Measurements from ENCODE around the gene MYO1E.
"Not testable (repeated sequence)": the region's sequence is repeated elsewhere in the genome, so short reads cannot be mapped to it uniquely, and the experiment has no call there.

Gene MYO1E

DNA sequence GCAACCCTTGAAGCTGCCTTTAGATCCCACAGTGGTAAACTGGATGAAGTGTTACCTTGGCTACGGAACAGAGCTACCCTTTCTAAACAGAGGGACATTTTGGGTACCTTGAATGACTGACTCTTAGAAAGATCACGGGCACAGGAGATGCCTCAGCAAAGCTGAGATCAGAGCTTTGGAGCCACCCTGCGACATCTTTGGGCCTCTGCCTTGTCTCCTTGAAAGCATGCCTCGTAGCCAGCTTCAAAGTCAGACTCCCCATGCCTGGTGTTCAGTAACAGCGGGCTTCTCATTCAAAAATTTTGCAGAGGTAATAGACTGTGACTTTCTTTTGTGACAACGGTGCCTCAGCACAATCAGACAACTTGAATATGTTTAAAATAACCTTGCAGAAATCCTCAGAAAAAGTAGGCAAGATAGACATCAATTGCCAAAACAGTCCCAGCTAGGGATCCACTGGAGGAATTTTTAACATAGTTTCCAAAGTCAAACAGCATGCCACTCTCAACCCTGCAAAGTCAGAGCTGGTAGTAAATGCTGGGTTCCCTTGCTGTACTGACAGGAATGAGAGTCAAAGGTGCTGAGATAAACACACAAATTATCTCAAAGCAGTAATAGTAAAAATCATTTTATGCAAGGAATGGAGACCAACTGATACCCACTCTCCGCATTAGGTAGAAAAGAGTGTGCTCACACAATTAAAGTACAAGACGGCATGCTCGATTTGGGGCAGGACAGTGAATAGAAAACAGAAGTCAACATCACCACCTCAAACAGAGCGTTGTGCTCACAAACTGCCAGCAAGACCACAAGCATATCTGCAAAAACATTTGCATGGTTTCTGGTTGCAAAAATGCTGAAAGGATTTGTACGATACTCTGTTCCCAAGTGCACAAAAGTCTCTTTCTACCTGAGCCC is 82.1 kb downstream of the MYO1E start:
- DNase-seq = no peak

DNA sequence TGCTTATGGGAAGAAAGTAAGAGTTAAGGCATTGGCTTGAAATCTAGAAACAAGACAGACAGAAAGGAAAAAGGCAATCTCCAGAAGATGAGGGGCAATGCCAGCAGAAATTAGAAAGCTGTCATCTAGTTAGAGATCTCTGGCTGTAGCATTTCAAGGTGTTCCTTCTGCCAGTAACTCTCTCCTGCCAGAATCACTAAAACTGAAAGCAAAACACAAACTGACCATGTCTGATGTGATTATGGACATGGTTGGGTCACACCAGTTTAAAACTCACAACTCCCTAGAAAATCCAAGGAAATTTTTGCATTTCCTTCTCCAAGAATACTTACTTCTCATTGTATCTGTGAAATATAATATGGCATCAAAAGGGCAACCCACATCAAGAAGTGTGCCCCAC is 83.1 kb downstream of the MYO1E start:
- no peak for DNase-seq

DNA sequence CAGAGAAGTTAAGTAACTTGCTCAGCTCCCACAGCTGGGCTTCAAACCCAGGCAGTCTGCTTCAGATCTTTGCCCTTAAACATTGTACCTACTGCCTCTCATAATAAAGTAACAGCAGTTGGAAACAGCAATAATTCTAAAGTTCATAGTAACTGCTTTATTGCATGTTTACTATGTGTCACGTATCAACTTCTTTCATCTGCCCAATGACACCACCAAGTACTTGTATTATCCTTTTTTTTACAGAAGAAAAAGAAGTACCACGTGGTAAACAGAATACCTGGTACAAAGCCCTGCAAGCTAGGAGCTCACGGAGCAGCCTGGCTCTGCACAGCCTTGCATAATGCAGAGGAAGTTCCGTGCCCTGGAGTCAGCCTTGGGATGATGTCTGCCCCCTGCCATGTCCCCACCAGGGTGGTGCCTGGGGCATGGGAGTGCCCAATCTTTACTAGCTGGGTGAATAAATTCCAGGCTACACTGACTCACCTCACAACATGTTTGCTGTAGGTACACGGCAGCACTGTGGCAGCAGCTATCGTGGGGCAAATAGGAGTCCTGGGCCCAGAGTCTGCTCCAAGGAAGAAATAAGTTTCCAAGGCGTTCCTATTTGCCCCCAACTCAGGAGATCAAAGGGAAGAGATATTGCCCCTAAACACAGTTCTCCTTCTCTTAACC is 88.8 kb downstream of the MYO1E start:
- no peak for DNase-seq

DNA sequence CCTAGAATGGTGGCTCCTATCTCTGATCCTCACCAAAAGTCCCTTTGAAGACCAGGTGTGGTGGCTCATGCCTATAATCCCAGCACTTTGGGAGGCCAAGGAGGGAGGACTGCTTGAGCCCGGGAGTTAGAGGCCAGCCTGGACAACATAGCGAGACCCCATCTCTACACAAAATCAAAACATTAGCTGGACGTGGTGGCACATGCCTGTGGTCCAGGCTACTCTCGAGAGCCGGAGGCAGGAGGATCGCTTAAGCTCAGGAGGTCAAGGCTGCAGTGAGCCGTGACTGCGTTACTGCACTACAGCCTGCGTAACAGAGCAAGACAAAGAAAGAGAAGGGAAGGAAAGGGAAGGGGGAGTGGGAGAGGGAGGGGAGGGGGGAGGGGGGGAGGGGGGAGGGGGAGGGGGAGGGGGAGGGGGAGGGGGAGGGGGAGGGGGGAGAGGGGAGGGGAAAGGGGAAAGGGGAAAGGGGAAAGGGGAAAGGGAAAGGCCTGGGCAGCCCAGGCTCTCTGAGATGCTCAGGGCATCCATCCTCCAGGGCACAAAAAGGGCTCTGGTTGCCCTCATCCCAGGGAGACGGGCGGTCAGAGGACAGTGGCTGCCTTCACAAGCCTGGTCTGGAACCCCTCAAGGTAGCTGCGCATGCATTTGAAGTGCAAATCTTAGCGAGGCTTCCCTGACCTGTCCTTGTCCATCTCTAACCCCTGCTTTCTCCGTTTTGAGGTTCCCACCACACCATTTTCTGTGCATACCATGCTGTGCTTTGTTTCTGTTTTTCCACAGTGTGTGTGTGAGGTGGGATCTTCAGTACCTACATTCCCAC is 89.9 kb downstream of the MYO1E start:
- no peak for DNase-seq

DNA sequence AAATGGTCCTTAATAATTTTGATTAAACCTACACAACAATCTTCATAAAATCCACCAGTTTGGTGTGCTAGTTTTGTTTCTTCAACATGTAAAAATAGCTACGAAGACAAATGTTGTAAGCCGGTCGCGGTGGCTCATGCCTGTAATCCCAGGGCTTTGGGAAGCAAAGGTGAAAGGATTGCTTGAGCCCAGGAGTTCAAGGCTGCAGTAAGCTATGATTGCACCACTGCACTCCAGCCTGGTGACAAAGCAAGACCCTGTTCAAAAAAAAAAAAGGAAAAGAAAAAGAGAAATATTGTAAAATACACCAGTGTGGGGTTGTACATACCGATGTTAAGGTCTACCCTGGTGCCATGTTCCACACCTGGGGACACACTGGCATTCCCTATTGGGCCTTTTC is 91.0 kb downstream of the MYO1E start:
- DNase-seq = no peak

DNA sequence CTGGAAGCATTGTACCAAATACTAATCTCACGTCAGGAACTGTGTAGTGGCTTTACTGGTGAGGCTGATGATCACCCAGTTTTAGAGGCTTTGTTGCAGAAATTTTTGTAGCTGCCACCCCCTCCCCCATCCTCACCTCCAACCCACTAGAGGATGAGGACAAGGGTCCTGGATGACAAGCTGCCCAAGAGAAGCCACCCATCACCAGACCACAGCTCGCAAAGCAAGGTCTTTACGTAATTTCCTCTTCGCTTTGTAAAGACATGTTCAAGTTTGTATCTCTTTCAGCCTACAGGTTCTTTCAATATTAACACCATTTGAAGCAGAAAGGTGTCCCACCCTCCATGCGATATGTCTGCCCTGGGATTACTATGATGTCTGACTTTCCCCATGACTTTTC is 91.8 kb downstream of the MYO1E start:
- DNase-seq = no peak

DNA sequence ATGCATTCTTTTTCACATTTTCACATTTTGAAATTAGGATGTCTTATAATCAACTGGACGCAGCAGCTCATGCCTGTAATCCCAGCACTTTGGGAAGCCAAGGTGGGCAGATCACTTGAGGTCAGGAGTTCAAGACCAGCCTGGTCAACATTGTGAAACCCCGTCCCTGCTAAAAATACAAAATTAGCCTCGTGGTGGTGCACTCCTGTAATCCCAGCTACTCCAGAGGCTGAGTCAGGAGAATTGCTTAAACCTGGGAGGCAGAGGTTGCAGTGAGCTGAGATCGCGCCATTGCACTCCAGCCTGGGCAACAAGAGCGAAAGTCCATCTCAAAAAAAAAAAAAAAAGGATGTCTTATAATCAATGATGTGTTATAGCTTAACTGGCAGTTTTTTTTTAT is 92.4 kb downstream of the MYO1E start:
- DNase-seq = not testable (repeated sequence)

DNA sequence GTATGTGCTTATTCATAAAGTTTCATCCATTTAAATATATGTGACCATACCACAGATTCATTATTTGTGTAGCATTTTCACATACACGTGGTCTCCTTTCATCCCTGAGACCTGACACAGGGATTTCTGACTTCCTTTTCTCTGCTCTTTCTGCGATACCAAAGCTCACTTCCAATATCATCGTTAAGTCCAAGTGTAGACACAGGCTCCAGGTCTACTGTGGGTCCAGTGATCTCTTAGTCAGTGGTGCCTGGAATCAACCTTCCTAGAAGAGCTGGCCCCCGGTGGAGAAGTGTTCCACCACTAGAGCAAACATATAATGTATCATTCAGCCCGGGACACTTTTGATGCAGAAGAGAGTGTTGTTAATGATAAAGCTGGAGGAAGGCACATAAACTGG is 93.6 kb downstream of the MYO1E start:
- no peak for DNase-seq

DNA sequence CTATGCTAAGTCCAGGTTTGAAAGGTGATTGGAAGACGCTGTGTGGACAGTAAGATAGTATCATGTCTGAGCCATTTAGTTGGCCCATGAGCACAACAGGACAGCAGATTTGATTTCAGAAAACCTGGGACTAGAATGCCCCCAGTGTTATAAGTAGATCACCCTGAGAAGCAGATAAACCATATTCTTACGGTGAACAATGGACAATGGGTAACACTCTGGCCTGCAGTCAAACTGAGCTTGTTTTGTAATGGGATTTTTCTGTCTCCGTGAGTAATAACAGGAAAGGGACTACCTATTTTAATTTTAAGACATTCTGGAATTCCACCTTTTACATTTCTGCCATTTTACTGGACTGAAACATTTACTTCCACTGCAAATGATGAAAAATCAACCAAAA is 94.6 kb downstream of the MYO1E start:
- DNase-seq = no peak

DNA sequence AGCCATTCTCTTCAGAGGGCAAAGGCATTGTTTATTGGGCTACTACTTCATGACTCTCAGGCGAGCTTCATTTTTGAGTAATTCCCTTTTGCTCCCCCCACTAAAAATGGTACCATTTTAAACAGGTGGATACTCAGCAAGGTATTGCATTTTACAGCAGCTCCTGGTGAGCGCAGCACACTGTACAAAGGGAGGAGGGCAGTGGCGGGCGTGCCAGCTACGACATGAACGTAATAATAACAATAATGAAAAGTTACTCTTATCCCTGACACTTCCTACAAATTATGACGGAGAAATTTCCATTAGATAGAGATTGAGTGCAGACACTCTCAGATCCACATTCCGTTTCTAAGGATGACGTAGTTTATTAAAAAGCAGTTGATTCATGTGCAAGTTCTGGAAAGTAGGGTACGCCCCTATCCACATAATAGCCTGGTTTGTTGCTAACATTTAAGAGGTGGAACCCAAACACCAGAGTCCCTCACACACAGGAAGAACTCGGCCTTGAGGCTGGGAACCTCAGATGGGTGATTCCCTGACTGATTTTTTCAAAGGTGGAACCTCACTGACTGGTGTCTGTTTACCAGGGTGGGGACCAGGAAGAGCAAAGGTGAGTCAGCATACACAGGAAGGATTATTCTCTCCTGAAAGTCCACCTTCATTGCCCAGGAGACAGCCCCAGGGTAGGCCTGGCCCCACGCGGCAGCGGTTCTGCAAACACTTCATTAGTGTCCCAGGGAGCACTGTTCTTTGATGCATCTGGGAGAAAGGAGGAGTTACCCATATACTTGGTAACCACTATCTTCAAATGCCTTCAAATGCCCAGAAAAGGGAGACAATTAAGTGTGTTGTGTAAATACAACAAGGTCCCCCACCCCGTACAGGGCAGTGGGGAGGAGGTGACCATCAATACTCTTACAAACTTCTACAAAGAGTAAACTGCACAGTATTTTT is 96.2 kb downstream of the MYO1E start:
- DNase-seq = no peak

DNA sequence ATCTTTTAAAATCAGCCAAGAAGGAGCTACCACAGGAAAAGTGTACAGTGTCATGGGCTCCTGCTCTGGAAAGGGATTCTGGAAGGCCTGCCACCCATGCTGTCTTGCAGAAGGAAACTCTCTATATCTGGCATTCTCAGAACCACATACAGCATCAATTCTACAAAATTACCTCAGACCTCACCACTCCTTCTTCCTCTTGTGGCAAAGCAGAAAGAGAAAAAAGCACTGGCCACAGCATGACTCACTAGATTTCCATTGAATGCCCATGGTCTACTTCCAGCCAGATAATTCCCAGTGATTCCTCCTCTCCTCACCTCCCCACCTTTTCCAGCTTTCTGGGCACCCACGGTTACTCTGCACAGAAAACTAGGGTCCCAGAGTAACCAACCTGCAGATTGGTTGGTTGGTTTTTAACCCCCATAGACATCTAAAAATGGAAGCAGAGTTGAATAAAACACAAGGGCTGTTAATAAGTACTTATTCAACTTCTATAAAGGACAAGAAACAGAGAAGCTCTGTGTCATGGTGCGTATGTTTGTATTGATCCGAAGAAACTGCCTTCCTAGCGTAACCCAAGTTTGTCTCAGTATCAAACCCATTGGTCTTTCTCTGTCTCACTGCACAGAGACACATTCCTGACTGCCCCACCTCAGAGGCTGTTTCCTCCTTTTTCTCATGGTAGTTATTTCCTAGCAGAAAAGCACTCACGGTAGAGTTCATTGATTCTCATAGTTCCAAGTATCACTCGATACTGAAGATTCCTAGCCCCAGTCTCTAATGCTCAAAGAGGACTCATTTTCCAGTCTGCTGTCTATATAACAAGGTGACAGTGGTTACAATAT is 98.3 kb downstream of the MYO1E start:
- no peak for DNase-seq

DNA sequence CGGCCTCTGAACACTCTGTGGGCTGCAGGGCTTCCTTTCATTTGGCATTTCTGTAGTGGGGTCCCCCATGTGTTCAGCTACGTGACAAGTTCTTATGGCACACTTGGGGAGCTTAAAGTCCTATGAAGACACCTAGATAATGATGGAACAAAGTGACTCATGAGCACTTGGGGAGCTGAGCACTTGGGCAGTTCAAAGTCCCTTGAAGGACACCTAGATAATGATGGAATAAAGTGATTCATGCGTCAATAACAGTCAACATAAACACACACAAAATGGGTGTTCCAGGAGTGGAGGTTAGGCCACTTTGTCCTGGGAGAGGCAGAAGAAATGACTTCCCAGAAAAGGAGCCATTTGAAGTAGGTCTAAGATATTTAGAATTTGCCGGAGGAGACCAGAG is 99.4 kb downstream of the MYO1E start:
- no peak for DNase-seq

DNA sequence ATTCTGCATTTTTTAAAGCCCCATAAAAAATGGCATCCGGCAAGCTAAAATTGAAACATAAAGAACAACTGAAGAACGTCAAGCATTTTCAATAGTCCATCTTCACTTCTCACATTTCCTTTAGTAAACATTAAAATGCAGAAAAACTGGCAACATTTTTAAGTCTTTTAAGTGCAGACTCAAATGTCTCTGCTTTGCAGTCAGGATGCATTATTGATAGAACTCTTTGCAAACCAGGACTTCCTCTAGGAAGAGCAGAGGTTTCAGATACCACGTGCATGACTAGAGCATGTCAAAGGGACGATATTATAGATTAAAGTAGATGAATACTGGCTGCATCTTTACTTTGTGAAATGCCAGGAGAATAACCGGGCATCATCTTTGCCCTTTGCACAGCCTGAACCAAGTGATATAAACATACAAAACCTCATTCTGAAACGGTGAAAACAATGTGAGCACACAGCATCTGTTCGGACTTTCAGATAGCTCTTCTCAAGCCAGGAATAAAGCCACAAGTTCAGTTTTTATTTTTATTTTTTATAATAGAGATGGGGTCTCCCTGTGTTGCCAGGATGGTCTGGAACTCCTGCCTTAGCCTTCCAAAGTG is 101.0 kb downstream of the MYO1E start:
- DNase-seq = no peak

DNA sequence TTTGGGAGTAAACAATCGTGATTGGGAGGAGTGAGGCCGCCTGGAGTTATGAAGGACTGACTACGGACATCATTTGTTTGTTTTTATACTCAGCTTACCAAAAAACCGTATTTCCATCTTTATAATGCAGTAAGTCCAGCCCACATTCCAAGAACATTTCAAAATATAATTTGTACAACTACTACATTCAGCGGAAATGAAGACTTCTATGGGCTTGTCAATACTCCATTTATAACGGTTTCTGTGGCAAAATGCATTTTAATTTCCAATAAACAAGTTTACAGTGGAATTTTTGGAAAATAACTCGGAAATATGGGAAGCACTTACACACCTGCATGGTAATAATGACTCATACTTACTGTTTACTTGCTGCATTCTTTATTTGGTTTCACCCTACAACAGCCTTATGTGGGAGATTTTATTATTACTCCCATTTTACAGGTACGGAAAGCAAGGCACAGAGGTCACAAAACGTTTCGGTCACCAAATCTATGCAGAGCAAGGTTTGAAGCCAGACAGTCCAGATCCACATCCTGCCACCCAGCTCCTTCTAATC is 103.7 kb downstream of the MYO1E start:
- no peak for DNase-seq

DNA sequence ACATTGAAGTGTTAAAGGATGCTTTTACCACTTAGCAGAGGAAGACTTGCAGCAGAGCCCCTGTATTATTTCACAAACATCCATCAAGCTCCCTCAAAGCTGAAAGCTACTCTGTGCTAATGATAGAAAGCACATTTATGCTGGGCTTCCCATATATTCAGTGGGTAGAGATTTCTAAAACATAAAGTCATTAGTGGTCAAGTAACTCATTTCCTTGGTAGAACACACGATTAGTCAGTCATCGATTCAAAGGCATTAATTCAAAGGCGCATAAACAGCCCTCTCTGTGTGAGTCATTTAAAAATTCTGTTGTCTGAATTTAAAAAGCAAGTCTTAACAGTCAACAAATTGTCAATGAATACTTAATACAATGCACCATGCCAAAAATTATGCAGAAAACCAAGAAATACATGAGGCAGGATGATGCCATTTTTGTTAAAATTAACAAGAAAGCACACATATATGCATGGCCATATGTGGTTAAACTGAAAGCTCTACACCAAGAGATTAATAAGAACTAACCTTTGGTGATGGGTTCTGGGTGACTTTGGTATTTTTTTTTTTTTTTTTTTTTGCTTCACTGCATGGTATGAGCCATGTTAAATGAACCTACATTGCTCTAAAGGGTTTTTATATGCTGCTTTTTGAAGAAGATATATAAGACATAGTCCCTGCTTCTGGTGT is 104.4 kb downstream of the MYO1E start:
- no peak for DNase-seq

DNA sequence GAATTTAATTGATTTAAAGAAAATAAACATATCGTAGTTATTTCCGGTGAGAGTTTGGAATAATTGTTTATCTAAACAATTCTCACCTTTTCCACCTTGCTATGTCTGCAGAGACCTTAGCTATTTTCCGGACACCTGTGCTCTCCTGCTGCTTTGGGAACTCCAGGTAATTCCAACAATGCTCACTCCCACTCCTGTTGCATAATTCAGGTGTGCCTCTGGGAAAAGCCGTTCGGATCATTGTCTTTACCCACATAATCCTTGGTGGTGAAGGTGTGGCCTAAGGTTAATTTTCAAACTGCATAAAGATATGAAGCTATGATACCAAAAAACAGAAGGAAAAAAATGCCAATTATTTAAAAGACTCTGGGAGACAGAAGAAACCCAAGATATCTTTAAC is 106.6 kb downstream of the MYO1E start:
- no peak for DNase-seq

DNA sequence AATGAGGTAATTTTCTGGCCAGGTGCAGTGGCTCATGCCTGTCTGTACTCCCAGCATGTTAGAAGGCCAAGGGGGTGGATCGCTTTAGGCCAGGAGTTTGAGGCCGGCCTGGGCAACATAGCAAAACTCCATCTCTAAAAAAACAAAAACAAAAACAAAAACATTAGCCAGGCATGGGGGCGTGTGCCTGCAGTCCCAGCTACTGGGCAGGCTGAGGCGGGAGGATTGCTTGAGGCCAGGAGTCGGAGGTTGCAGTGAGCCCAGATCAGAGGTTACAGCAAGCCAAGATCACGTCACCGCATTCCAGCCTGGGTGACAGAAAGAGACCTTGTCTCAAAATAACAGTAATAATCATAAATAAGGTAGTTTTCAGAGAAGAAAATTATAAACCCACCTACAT is 110.4 kb downstream of the MYO1E start:
- no peak for DNase-seq

DNA sequence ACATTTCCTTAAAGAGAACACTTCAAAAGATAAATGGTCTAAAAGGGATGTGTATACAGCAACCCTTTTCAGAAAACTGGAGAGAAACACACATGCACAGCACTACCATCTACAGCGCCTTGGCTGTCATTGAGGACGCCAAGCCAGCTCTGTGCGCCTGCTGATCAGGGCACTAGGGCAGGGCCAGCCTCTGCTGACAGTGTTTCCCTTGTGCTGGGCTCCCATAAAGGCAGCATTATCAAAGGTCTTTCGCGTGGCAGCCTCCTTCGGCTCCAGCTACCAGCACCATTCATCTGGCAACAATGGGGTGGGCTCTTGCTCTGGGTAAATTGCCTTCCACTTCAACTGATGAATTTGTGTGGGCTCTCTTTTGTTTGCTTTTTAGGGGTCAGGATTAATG is 112.6 kb downstream of the MYO1E start:
- DNase-seq = no peak

DNA sequence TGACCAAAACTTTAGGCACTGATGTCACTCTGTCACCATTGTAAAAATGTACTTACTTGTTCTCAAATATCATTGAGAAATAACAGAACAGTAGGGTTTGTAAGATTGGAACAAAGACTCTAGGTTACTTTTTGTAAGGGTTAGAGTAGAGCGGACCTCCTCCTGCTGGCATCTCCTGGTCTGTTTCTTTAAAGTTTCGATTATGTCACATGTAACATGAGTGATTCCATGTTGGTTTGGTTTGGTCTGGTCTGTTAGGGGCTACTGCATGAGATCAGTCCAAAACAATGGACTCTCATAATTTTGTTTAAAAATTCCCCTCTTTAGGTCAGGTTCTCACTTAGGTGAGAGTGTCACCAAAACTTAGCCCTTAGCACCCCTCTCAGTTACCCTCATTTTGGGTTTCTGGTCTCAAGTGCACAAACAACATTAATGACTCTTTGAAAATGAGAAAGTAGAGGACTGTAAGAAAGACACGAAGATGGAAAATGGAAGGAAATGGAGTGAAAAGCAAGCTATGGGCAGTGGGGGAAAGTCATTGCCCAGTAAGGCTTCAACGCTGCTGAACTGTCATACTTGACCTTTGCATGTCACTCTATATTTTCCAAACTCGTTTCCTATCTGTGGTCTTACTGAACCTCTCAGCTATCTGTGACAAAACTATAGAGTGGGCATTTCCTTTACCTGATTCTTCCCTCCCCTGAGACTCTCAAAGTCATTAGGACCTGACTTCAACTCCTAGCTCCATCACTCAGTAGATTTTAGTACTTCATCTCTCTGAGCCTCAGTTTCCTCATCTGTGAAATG is 113.3 kb downstream of the MYO1E start:
- DNase-seq = no peak

Data from activated CD4-positive, alpha-beta T cell treated with anti-CD3 and anti-CD28 coated beads, Interleukin-2, amount 50 U/mL, for 4 hours (primary cell).